Small intestine (tissue), 7 donors: ENCODE measurements around the gene METTL25B. TPM values are rescaled to one million over a fixed set of nuclear protein-coding genes. Genes with fewer than 3 reads are reported as not detected.

ENCODE experiments used
- DNase-seq, 2 donors: peaks; one replicate each; pipeline versions ENCODE4 v3.0.0 to v3.0.0-alpha.2; 2013
- FAIRE-seq: peaks from 2 replicates; lab custom pipeline; 2012; peaks lifted over from hg19 to GRCh38; lab: Jason Lieb, UNC
- H3K27ac ChIP-seq, 3 donors: one replicate each; pipeline ENCODE4 v1.5.1; 2013; ENCODE audit warnings: low read length in 2 of 3, mild to moderate bottlenecking in 2 of 3, control low read depth in 1 of 3, inconsistent platforms in 1 of 3, low read depth in 1 of 3, moderate library complexity in 1 of 3
- H3K27me3 ChIP-seq, 3 donors: one replicate each; pipeline ENCODE4 v1.6.1; 2013; ENCODE audit warnings: low read length in 3 of 3, inconsistent platforms in 1 of 3; ENCODE audit not compliant: control insufficient read depth in 3 of 3, insufficient read depth in 3 of 3
- H3K36me3 ChIP-seq, 3 donors: one replicate each; pipeline ENCODE4 v1.6.1; 2013; ENCODE audit warnings: low read length in 3 of 3, inconsistent platforms in 1 of 3, low read depth in 1 of 3, mild to moderate bottlenecking in 1 of 3, moderate library complexity in 1 of 3; ENCODE audit not compliant: control insufficient read depth in 3 of 3, insufficient read depth in 2 of 3
- H3K4me1 ChIP-seq, 3 donors: one replicate each; pipeline ENCODE4 v1.6.1; 2013; ENCODE audit warnings: low read length in 2 of 3, inconsistent platforms in 1 of 3, low read depth in 1 of 3, mild to moderate bottlenecking in 1 of 3, moderate library complexity in 1 of 3; ENCODE audit not compliant: control insufficient read depth in 3 of 3, insufficient read depth in 2 of 3
- H3K4me3 ChIP-seq, 3 donors: one replicate each; pipeline ENCODE4 v1.5.1; 2013; ENCODE audit warnings: low read length in 3 of 3, control low read depth in 1 of 3, inconsistent platforms in 1 of 3, low read depth in 1 of 3, mild to moderate bottlenecking in 1 of 3, moderate library complexity in 1 of 3
- H3K9me3 ChIP-seq, 2 donors: one replicate each; pipeline ENCODE4 v1.6.1; 2013; ENCODE audit warnings: low read depth in 1 of 2, low read length in 1 of 2; ENCODE audit not compliant: control insufficient read depth in 2 of 2, insufficient read depth in 1 of 2
- WGBS, 3 donors: extraction: QIAGEN DNeasy Blood & Tissue Kit; methylation state at CpG; one replicate each; pipeline ENCODE4 v1.1.7; 2013; 5-methylcytosine and 5-hydroxymethylcytosine counted together
- polyA plus RNA-seq, 4 donors: library from polyadenylated mRNA; stranded (reverse) in 3 of 4; unstranded in 1 of 4; fragments of 200-250 nt in 3 of 4; fragments of 120-200 nt in 1 of 4; gene quantifications; one replicate each; pipeline versions ENCODE4 v1.2.1 to v1.2.3, GENCODE V29; 2013
- donor health status: healthy with polysubstance abuse.
- donor health status: control.
- donor health status: control.
- donor health status: Bipolar disorder and iron deficiency.
- donor health status: healthy.

METTL25B gene
- polyA plus RNA-seq, 4 donors: 27.8 to 79.8 (median 49.4) TPM

GRCh38 chr1:156740741-156741480 lies 12.6 kb downstream of the METTL25B start, which contains the start of gene MRPL24:
MRPL24 (minus strand) TSS chr1:156741088; CDS start chr1:156738704, 2,384 bp downstream.
- peak within 1 kb of the TSS; percentile 31 to 79 (median 60) for H3K4me3 ChIP-seq
- no peak for FAIRE-seq
- H3K4me1 ChIP-seq: peaks cover under 1 to 19% (median 4%) of the 10 kb centered on the region in 3 donors
- H3K9me3 ChIP-seq: no peaks in the 10 kb centered on the region
- no peaks in the 10 kb centered on the region for H3K27me3 ChIP-seq
- H3K36me3 ChIP-seq: peaks cover 16 to 73% (median 24%) of the 10 kb centered on the region in 3 donors
- peak; percentile 99 to 100 for DNase-seq
- peak within 1 kb of the TSS; percentile 57 to 90 (median 90) for H3K27ac ChIP-seq
- WGBS, 3 donors: 0 to 1% (median 1%) methylated on average over 38 of the region's 38 CpGs

DNA sequence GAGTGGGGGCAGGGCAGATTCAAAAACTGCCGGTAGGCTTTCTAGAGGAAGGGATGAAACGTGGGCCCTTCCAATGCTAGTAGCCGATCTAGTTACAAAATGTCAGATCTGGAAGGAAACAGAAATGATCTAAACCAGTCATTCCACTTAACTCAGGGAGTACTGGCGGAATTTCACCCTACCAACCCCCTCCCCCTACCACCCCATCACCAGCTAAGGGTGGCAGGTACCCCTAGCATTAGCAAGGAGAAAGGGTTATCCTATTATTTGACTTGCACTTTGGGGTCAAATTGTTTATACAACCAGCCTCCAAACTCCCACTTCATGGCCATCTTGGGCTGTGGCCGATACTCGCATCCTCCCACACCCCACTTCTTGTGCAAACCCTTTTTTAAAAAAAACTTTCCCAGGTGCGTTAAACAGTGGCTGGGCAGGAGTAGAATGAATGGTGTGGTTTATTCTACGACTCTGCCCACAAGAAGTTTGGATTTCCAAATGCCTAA lies 13.3 kb downstream of the METTL25B start:
- DNase-seq (no peak), FAIRE-seq (no peak)
- peaks cover 6 to 24% (median 7%) of the 10 kb centered on the region in 3 donors for H3K4me1 ChIP-seq
- peaks cover 16 to 72% (median 22%) of the 10 kb centered on the region in 3 donors for H3K36me3 ChIP-seq
- peak overlapping the region in 1 of 3 donors; percentile 33 for H3K4me3 ChIP-seq
- peak overlapping the region; percentile 16 to 90 (median 90) for H3K27ac ChIP-seq
- H3K27me3 ChIP-seq: no peaks in the 10 kb centered on the region
- 43 to 55% (median 47%) methylated on average over 8 of the region's 8 CpGs for WGBS, 3 donors
- no peaks in the 10 kb centered on the region for H3K9me3 ChIP-seq

DNA sequence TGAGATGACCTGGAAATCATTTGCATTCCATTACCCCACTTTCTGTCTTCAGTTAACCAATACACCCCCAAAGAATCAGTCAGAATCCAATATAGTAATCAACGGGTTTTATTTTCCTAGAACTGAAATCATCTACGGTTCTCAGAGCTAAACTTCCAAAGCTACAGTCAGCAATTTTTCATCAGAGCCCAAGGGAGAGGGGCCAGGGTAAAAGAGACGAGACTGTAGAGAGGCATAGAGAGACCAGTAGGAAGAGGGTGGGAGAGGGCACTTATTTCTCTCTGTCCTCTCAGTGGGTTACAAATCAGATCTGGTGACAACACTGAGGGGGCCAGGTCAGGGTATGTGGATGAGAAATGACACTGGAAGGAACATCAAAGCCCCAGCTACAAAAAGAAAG lies 13.7 kb downstream of the METTL25B start:
- WGBS, 3 donors: 72 to 78% (median 75%) methylated on average over 3 of the region's 3 CpGs

GRCh38 chr1:156742801-156743200 lies 14.5 kb downstream of the METTL25B start:
- 90 to 92% (median 91%) methylated on average over 4 of the region's 4 CpGs for WGBS, 3 donors
- H3K27ac ChIP-seq: no peak overlapping the region
- no peak overlapping the region for H3K4me3 ChIP-seq
- no peaks in the 10 kb centered on the region for H3K27me3 ChIP-seq
- peaks cover 10 to 63% (median 21%) of the 10 kb centered on the region in 3 donors for H3K36me3 ChIP-seq
- FAIRE-seq (no peak), DNase-seq (no peak)
- H3K4me1 ChIP-seq: peaks cover 7 to 35% (median 10%) of the 10 kb centered on the region in 3 donors
- no peaks in the 10 kb centered on the region for H3K9me3 ChIP-seq

More for the DNA sequence above, 13.7 kb downstream of the METTL25B start:
- peak overlapping the region in 2 of 3 donors; percentile 90 for H3K27ac ChIP-seq
- H3K27me3 ChIP-seq: no peaks in the 10 kb centered on the region
- peaks cover 7 to 28% (median 10%) of the 10 kb centered on the region in 3 donors for H3K4me1 ChIP-seq
- no peaks in the 10 kb centered on the region for H3K9me3 ChIP-seq
- FAIRE-seq (no peak), DNase-seq (no peak)
- H3K4me3 ChIP-seq: no peak overlapping the region
- H3K36me3 ChIP-seq: peaks cover 13 to 67% (median 21%) of the 10 kb centered on the region in 3 donors

GRCh38 chr1:156743367-156744302 lies 15.4 kb downstream of the METTL25B start:
- Histone ChIP-seq H3K9me3 (no peaks in the 10 kb centered on the region), H3K27me3 (no peaks in the 10 kb centered on the region), H3K36me3 (peaks cover 10 to 62% (median 21%) of the 10 kb centered on the region in 3 donors), H3K27ac (peak overlapping the region in 1 of 3 donors; percentile 19), H3K4me1 (peaks cover 9 to 43% (median 13%) of the 10 kb centered on the region in 3 donors), H3K4me3 (no peak overlapping the region)
- DNase-seq (no peak), FAIRE-seq (no peak)
- 74 to 88% (median 81%) methylated on average over 10 to 14 of the region's 14 CpGs for WGBS, 3 donors

- Histone ChIP-seq H3K27ac (no peak overlapping the region), H3K36me3 (peaks cover 10 to 69% (median 21%) of the 10 kb centered on the region in 3 donors), H3K27me3 (no peaks in the 10 kb centered on the region), H3K4me3 (no peak overlapping the region), H3K4me1 (peaks cover 14 to 50% (median 15%) of the 10 kb centered on the region in 3 donors), H3K9me3 (no peaks in the 10 kb centered on the region)
- no peak for FAIRE-seq
- 67 to 81% (median 75%) methylated on average over 7 to 12 of the region's 12 CpGs for WGBS, 3 donors
- no peak for DNase-seq
These were observed 16.1 kb downstream of the METTL25B start for GRCh38 chr1:156744344-156744743.

DNA sequence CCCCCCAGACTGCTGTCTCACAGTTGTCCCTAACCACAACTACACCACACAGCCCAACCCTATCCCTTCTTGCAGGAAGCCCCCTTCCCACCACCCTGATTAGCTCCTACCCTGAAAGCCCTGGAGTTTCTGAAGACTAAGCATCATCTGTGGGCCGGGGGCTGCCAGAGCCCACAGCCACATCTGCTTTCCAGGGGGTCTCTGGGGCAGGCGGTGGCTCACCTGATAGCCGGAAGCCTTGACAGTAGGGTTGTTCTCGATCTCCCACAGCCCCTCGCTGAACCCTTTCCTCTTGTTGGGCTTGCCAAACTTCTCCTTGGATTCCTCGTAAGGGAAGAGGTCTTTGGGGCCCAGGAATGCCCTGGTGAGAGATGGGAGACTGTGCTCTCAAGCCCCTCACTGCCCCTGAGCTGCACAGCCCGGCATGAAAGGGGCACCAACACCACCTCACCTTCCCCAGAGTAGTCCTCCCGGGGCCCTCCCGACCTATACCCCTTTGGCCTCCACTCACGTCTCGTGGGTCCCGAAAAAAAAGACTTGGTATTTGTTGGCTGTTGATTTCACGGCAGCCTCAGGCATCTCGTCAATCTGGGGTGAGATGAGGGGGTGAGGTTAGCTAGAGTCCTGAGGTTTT lies 16.6 kb downstream of the METTL25B start:
- no peaks in the 10 kb centered on the region for H3K27me3 ChIP-seq
- no peaks in the 10 kb centered on the region for H3K9me3 ChIP-seq
- H3K27ac ChIP-seq: peak overlapping the region in 1 of 3 donors; percentile 28
- no peak overlapping the region for H3K4me3 ChIP-seq
- no peak for FAIRE-seq
- DNase-seq: no peak
- H3K36me3 ChIP-seq: peaks cover 10 to 74% (median 21%) of the 10 kb centered on the region in 3 donors
- WGBS, 3 donors: 73 to 81% (median 76%) methylated on average over 14 of the region's 14 CpGs
- H3K4me1 ChIP-seq: peaks cover 15 to 56% (median 15%) of the 10 kb centered on the region in 3 donors
